CD4-positive, CD25-positive, alpha-beta regulatory T cell (primary cell): ENCODE measurements around the gene PKHD1. TPM values are rescaled to one million over a fixed set of nuclear protein-coding genes. Genes with fewer than 3 reads are reported as not detected.

Experiments used
- ATAC-seq, 2 donors: fragments of 150-1000 bp; cut with Tn5 transposase; one replicate each; pipeline ENCODE4 v1.10.0; 2021; ENCODE audit warnings: low read depth in 2 of 2, moderate number of reproducible peaks in 2 of 2, moderate library complexity in 1 of 2
- DNase-seq, 3 donors: peaks; one replicate each; pipeline versions ENCODE4 v3.0.0 to v3.0.0-alpha.2; 2012 to 2022; ENCODE audit warnings: mixed read lengths in 1 of 3
- H3K27ac ChIP-seq: one replicate; pipeline ENCODE4 v1.7.0; 2013; ENCODE audit warnings: mild to moderate bottlenecking, low read length; ENCODE audit not compliant: insufficient read depth, poor library complexity, severe bottlenecking
- H3K27me3 ChIP-seq: one replicate; pipeline ENCODE4 v1.7.0; 2013; ENCODE audit warnings: low read length; ENCODE audit not compliant: control insufficient read depth, insufficient read depth
- H3K36me3 ChIP-seq: one replicate; pipeline ENCODE4 v1.7.0; 2013; ENCODE audit warnings: mild to moderate bottlenecking, low read length, moderate library complexity; ENCODE audit not compliant: control insufficient read depth, insufficient read depth
- H3K4me1 ChIP-seq: 2 replicates; pipeline ENCODE4 v1.7.0; 2013; ENCODE audit warnings: mild to moderate bottlenecking, low read length; ENCODE audit not compliant: insufficient read depth, control insufficient read depth, poor library complexity, severe bottlenecking
- H3K4me3 ChIP-seq: one replicate; pipeline ENCODE4 v1.7.0; 2013; ENCODE audit warnings: low read depth, mild to moderate bottlenecking, low read length, moderate library complexity
- H3K9me3 ChIP-seq, 2 experiments: 1 replicate in 1 of 2; 2 replicates in 1 of 2; pipeline ENCODE4 v1.7.0; 2013; ENCODE audit warnings: low read length in 2 of 2, mild to moderate bottlenecking in 1 of 2, moderate library complexity in 1 of 2; ENCODE audit not compliant: control insufficient read depth in 2 of 2
- H3K27ac Mint-ChIP-seq, 3 donors: one replicate each; pipeline ENCODE4 v1.8.0; 2020 to 2022; ENCODE audit warnings: mild to moderate bottlenecking in 3 of 3, mixed read lengths in 3 of 3, moderate library complexity in 2 of 3
- H3K27me3 Mint-ChIP-seq: one replicate; pipeline ENCODE4 v1.8.0; 2022; ENCODE audit warnings: mild to moderate bottlenecking, mixed read lengths
- H3K36me3 Mint-ChIP-seq: one replicate; pipeline ENCODE4 v1.8.0; 2020; ENCODE audit warnings: mixed read lengths
- H3K4me1 Mint-ChIP-seq, 4 donors: one replicate each; pipeline ENCODE4 v1.8.0; 2020 to 2022; ENCODE audit warnings: mixed read lengths in 4 of 4, mild to moderate bottlenecking in 1 of 4
- H3K4me3 Mint-ChIP-seq, 4 donors: one replicate each; pipeline ENCODE4 v1.8.0; 2020 to 2022; ENCODE audit warnings: mild to moderate bottlenecking in 4 of 4, mixed read lengths in 4 of 4, moderate library complexity in 3 of 4
- H3K9me3 Mint-ChIP-seq, 7 donors: one replicate each; pipeline ENCODE4 v1.8.0; 2020 to 2022; ENCODE audit warnings: mixed read lengths in 7 of 7, mild to moderate bottlenecking in 3 of 7, moderate library complexity in 2 of 7
- polyA plus RNA-seq, 4 donors: library from polyadenylated mRNA; unstranded; fragments of 300-500 nt; fragmentation: Illumina TruSeq; gene quantifications; one replicate each; pipeline ENCODE4 v1.2.3, GENCODE V29; 2021
- total RNA-seq: library from RNA; stranded (reverse); gene quantifications from one replicate; pipeline ENCODE4 v1.2.3, GENCODE V29; 2022

Gene PKHD1
- total and polyA plus RNA-seq, 5 donors from 2014 or later: 0.02 TPM; not detected in 4

- Mint-ChIP-seq H3K4me3 (no peak overlapping the region), H3K27ac (peak overlapping the region in 1 of 3 donors; percentile 88), H3K4me1 (no peaks in the 10 kb centered on the region), H3K27me3 (peaks cover 20% of the 10 kb centered on the region), H3K36me3 (no peaks in the 10 kb centered on the region), H3K9me3 (peaks cover 0 to 1% (median 0%) of the 10 kb centered on the region in 7 donors)
- H3K36me3 ChIP-seq: no peaks in the 10 kb centered on the region
- no peaks in the 10 kb centered on the region for H3K27me3 ChIP-seq
- ATAC-seq: no peak
- no peaks in the 10 kb centered on the region for H3K9me3 ChIP-seq
- no peaks in the 10 kb centered on the region for H3K4me1 ChIP-seq
- DNase-seq: no peak
- no peak overlapping the region for H3K27ac ChIP-seq
- no peak overlapping the region for H3K4me3 ChIP-seq
These were observed 67.5 kb downstream of the PKHD1 start for GRCh38 chr6:52019881-52020280.

- H3K4me1 ChIP-seq: no peaks in the 10 kb centered on the region
- no peak overlapping the region for H3K27ac ChIP-seq
- Mint-ChIP-seq H3K27me3 (peaks cover 20% of the 10 kb centered on the region), H3K27ac (no peak overlapping the region), H3K9me3 (peaks cover 0 to 1% (median 0%) of the 10 kb centered on the region in 7 donors), H3K4me1 (no peaks in the 10 kb centered on the region), H3K4me3 (no peak overlapping the region), H3K36me3 (no peaks in the 10 kb centered on the region)
- ATAC-seq: no peak
- no peak for DNase-seq
- no peak overlapping the region for H3K4me3 ChIP-seq
- no peaks in the 10 kb centered on the region for H3K9me3 ChIP-seq
- no peaks in the 10 kb centered on the region for H3K27me3 ChIP-seq
- H3K36me3 ChIP-seq: no peaks in the 10 kb centered on the region
These were observed 68.3 kb downstream of the PKHD1 start for GRCh38 chr6:52019092-52019491.

GRCh38 chr6:52016915-52017748 lies 70.3 kb downstream of the PKHD1 start:
- no peak overlapping the region for H3K27ac ChIP-seq
- Mint-ChIP-seq H3K27ac (no peak overlapping the region), H3K4me3 (no peak overlapping the region), H3K4me1 (no peaks in the 10 kb centered on the region), H3K36me3 (no peaks in the 10 kb centered on the region), H3K9me3 (no peaks in the 10 kb centered on the region), H3K27me3 (peaks cover 25% of the 10 kb centered on the region)
- H3K4me1 ChIP-seq: no peaks in the 10 kb centered on the region
- DNase-seq (no peak), ATAC-seq (no peak)
- H3K9me3 ChIP-seq: no peaks in the 10 kb centered on the region
- H3K27me3 ChIP-seq: no peaks in the 10 kb centered on the region
- H3K4me3 ChIP-seq: no peak overlapping the region
- no peaks in the 10 kb centered on the region for H3K36me3 ChIP-seq

- Mint-ChIP-seq H3K9me3 (peaks cover 0 to under 1% (median 0%) of the 10 kb centered on the region in 7 donors), H3K27ac (no peak overlapping the region), H3K36me3 (no peaks in the 10 kb centered on the region), H3K4me1 (no peaks in the 10 kb centered on the region), H3K27me3 (peaks cover 20% of the 10 kb centered on the region), H3K4me3 (no peak overlapping the region)
- Histone ChIP-seq H3K4me1 (no peaks in the 10 kb centered on the region), H3K27ac (no peak overlapping the region), H3K27me3 (no peaks in the 10 kb centered on the region), H3K4me3 (no peak overlapping the region), H3K36me3 (no peaks in the 10 kb centered on the region), H3K9me3 (no peaks in the 10 kb centered on the region)
- ATAC-seq (no peak), DNase-seq (no peak)
These were observed 71.5 kb downstream of the PKHD1 start for GRCh38 chr6:52015953-52016352.

- Mint-ChIP-seq H3K4me1 (no peaks in the 10 kb centered on the region), H3K4me3 (no peak overlapping the region), H3K27me3 (peaks cover 14% of the 10 kb centered on the region), H3K9me3 (peaks cover 0 to 4% (median 0%) of the 10 kb centered on the region in 7 donors), H3K36me3 (no peaks in the 10 kb centered on the region), H3K27ac (no peak overlapping the region)
- ATAC-seq (no peak), DNase-seq (no peak)
- H3K36me3 ChIP-seq: no peaks in the 10 kb centered on the region
- no peak overlapping the region for H3K4me3 ChIP-seq
- no peaks in the 10 kb centered on the region for H3K27me3 ChIP-seq
- no peaks in the 10 kb centered on the region for H3K4me1 ChIP-seq
- no peak overlapping the region for H3K27ac ChIP-seq
- H3K9me3 ChIP-seq: no peaks in the 10 kb centered on the region
These were observed 73.0 kb downstream of the PKHD1 start for GRCh38 chr6:52014391-52014790.

- Mint-ChIP-seq H3K27ac (no peak overlapping the region), H3K4me1 (no peaks in the 10 kb centered on the region), H3K9me3 (peaks cover 0 to 4% (median 0%) of the 10 kb centered on the region in 7 donors), H3K36me3 (no peaks in the 10 kb centered on the region), H3K27me3 (peaks cover 19% of the 10 kb centered on the region), H3K4me3 (no peak overlapping the region)
- Histone ChIP-seq H3K36me3 (no peaks in the 10 kb centered on the region), H3K27me3 (no peaks in the 10 kb centered on the region), H3K4me1 (no peaks in the 10 kb centered on the region), H3K4me3 (no peak overlapping the region), H3K27ac (no peak overlapping the region), H3K9me3 (no peaks in the 10 kb centered on the region)
- ATAC-seq: no peak
- no peak for DNase-seq
These were observed 74.4 kb downstream of the PKHD1 start for GRCh38 chr6:52013035-52013434.

GRCh38 chr6:52012582-52012981 lies 74.8 kb downstream of the PKHD1 start:
- Mint-ChIP-seq H3K36me3 (no peaks in the 10 kb centered on the region), H3K9me3 (peaks cover 0 to 5% (median 0%) of the 10 kb centered on the region in 7 donors), H3K4me3 (no peak overlapping the region), H3K27ac (no peak overlapping the region), H3K4me1 (no peaks in the 10 kb centered on the region), H3K27me3 (peaks cover 19% of the 10 kb centered on the region)
- H3K4me1 ChIP-seq: no peaks in the 10 kb centered on the region
- H3K27me3 ChIP-seq: no peaks in the 10 kb centered on the region
- no peaks in the 10 kb centered on the region for H3K36me3 ChIP-seq
- H3K27ac ChIP-seq: no peak overlapping the region
- DNase-seq: no peak
- no peak overlapping the region for H3K4me3 ChIP-seq
- no peaks in the 10 kb centered on the region for H3K9me3 ChIP-seq
- no peak for ATAC-seq

- DNase-seq (no peak), ATAC-seq (no peak)
- no peaks in the 10 kb centered on the region for H3K4me1 Mint-ChIP-seq
- H3K4me3 ChIP-seq: no peak overlapping the region
- peaks cover 0 to 5% (median 0%) of the 10 kb centered on the region in 7 donors for H3K9me3 Mint-ChIP-seq
- H3K4me3 Mint-ChIP-seq: no peak overlapping the region
- H3K27ac ChIP-seq: no peak overlapping the region
- no peaks in the 10 kb centered on the region for H3K4me1 ChIP-seq
- H3K27me3 ChIP-seq: no peaks in the 10 kb centered on the region
- H3K36me3 Mint-ChIP-seq: no peaks in the 10 kb centered on the region
- H3K27me3 Mint-ChIP-seq: peaks cover 14% of the 10 kb centered on the region
- H3K27ac Mint-ChIP-seq: no peak overlapping the region
- H3K9me3 ChIP-seq: no peaks in the 10 kb centered on the region
- no peaks in the 10 kb centered on the region for H3K36me3 ChIP-seq
These were observed 76.6 kb downstream of the PKHD1 start for GRCh38 chr6:52010806-52011205.
